ENCODE data around the gene IVD.

Gene IVD

GRCh38 chr15:40381818-40382529 is 23.6 kb upstream of the IVD start:
- TF ChIP-seq CTCF (IDR thresholded peaks at IDR 0.05; ENCODE audit: low read depth, low read length): no peak
- TF ChIP-seq MYC (IDR thresholded peaks at IDR 0.05; ENCODE audit: low read depth, low read length): no peak
- TF ChIP-seq MAX (IDR thresholded peaks at IDR 0.05; ENCODE audit: low read depth, low read length): no peak
- TF ChIP-seq POLR2A (IDR thresholded peaks at IDR 0.05; ENCODE audit: extremely low read depth, insufficient read length): no peak
- DNase-seq (ENCODE audit: low read depth): no peak
- H3K4me3 ChIP-seq (ENCODE audit: low read depth, low read length): no peak overlapping the region

- peak; percentile 93 for DNase-seq (ENCODE audit: low read depth)
Observed at GRCh38 chr15:40382580-40383456, 22.8 kb upstream of the IVD start, which contains the start of gene KNSTRN. Gene KNSTRN, plus strand, starts transcription at chr15:40382721. Its CDS starts 115 bp downstream, at chr15:40382836.

GRCh38 chr15:40386480-40386879 is 19.1 kb upstream of the IVD start:
- DNase-seq (ENCODE audit: low read depth): no peak
- TF ChIP-seq MYC (IDR thresholded peaks at IDR 0.05; ENCODE audit: low read depth, low read length): no peak
- no peak for TF ChIP-seq POLR2A (IDR thresholded peaks at IDR 0.05; ENCODE audit: extremely low read depth, insufficient read length)
- TF ChIP-seq MAX (IDR thresholded peaks at IDR 0.05; ENCODE audit: low read depth, low read length): no peak
- TF ChIP-seq CTCF (IDR thresholded peaks at IDR 0.05; ENCODE audit: low read depth, low read length): no peak
- no peak overlapping the region for H3K4me3 ChIP-seq (ENCODE audit: low read depth, low read length)

More at GRCh38 chr15:40382580-40383456, 22.8 kb upstream of the IVD start, which contains the start of gene KNSTRN:
- peak; percentile 68 for TF ChIP-seq POLR2A (IDR thresholded peaks at IDR 0.05; ENCODE audit: extremely low read depth, insufficient read length)
- peak; percentile 26; the same call in 1 of the 2 replicates for TF ChIP-seq MYC (IDR thresholded peaks at IDR 0.05; ENCODE audit: low read depth, low read length)
- peak; percentile 38 for TF ChIP-seq MAX (IDR thresholded peaks at IDR 0.05; ENCODE audit: low read depth, low read length)
- no peak for TF ChIP-seq CTCF (IDR thresholded peaks at IDR 0.05; ENCODE audit: low read depth, low read length)
- peak within 1 kb of the TSS; percentile 95 for H3K4me3 ChIP-seq (ENCODE audit: low read depth, low read length)

- TF ChIP-seq MYC (IDR thresholded peaks at IDR 0.05; ENCODE audit: low read depth, low read length) (peak; percentile 46; the same call in 1 of the 2 replicates), POLR2A (IDR thresholded peaks at IDR 0.05; ENCODE audit: extremely low read depth, insufficient read length) (no peak), MAX (IDR thresholded peaks at IDR 0.05; ENCODE audit: low read depth, low read length) (no peak), CTCF (IDR thresholded peaks at IDR 0.05; ENCODE audit: low read depth, low read length) (no peak)
- peak; percentile 86 for DNase-seq (ENCODE audit: low read depth)
- H3K4me3 ChIP-seq (ENCODE audit: low read depth, low read length): no peak overlapping the region
Observed at GRCh38 chr15:40388941-40389823, 16.4 kb upstream of the IVD start.

Measured in NB4 (cell line).